ENCODE results near the gene UBL5. TPM values are rescaled to one million over a fixed set of nuclear protein-coding genes. Genes with fewer than 3 reads are reported as not detected.
A peak's percentile ranks its signal among the peaks of the same experiment; 100 is the strongest.

The UBL5 gene
- total RNA-seq, 2 donors from 2014 or later = 316 to 384 TPM

- Histone ChIP-seq H3K9me3 (no peaks in the 10 kb centered on the region), H3K9ac (ENCODE audit: low read depth in 2 of 2, low read length in 2 of 2) (no peak overlapping the region), H3K27ac (no peak overlapping the region), H3K4me1 (no peaks in the 10 kb centered on the region), H3K4me3 (no peak overlapping the region), H3K36me3 (peaks cover 5% of the 10 kb centered on the region), H3K27me3 (no peaks in the 10 kb centered on the region)
- intact Hi-C loops (cut with DNase I) = no loop called here
- TF ChIP-seq, protein P1, sequence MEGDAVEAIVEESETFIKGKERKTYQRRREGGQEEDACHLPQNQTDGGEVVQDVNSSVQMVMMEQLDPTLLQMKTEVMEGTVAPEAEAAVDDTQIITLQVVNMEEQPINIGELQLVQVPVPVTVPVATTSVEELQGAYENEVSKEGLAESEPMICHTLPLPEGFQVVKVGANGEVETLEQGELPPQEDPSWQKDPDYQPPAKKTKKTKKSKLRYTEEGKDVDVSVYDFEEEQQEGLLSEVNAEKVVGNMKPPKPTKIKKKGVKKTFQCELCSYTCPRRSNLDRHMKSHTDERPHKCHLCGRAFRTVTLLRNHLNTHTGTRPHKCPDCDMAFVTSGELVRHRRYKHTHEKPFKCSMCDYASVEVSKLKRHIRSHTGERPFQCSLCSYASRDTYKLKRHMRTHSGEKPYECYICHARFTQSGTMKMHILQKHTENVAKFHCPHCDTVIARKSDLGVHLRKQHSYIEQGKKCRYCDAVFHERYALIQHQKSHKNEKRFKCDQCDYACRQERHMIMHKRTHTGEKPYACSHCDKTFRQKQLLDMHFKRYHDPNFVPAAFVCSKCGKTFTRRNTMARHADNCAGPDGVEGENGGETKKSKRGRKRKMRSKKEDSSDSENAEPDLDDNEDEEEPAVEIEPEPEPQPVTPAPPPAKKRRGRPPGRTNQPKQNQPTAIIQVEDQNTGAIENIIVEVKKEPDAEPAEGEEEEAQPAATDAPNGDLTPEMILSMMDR (IDR thresholded peaks at IDR 0.05) = no peak
- DNase-seq = peak; percentile 35
Observed at GRCh38 chr19:9847087-9847671, 19.5 kb downstream of the UBL5 start.

- no peak for DNase-seq
- Histone ChIP-seq H3K27ac (no peak overlapping the region), H3K4me3 (no peak overlapping the region), H3K36me3 (peaks cover 5% of the 10 kb centered on the region), H3K9me3 (no peaks in the 10 kb centered on the region), H3K27me3 (no peaks in the 10 kb centered on the region), H3K4me1 (no peaks in the 10 kb centered on the region), H3K9ac (ENCODE audit: low read depth in 2 of 2, low read length in 2 of 2) (no peak overlapping the region)
- TF ChIP-seq, protein P1 (IDR thresholded peaks at IDR 0.05) = peak; percentile 24
- intact Hi-C loops (cut with DNase I) = loop anchor here (2.0 kb wide), 1 partner anchor 67 kb away; no protein-coding TSS in a partner anchor
Observed at GRCh38 chr19:9848060-9848459, 20.3 kb downstream of the UBL5 start.

DNA sequence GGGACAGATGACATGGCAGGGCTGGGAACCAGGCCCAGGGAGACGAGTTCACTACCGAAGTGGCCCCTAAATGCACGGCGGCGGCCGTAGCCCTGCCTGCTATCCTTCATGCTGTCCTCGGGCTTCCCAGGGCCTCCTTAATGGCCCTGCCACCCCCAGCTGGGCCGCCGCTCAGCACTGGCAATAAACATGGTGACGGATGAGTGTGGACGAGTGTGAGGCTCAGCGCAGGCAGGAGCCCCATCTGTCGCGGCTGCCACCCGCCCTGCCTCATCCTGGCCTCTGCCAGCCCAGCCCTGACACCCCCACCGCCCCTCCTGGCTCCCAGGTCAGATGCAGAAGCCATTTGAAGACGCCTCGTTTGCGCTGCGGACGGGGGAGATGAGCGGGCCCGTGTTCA is 21.0 kb downstream of the UBL5 start:
- intact Hi-C loops (cut with DNase I) = loop anchor here (2.0 kb wide), 1 partner anchor 66 kb away; no protein-coding TSS in a partner anchor
- Histone ChIP-seq H3K27ac (no peak overlapping the region), H3K4me3 (no peak overlapping the region), H3K27me3 (no peaks in the 10 kb centered on the region), H3K9ac (ENCODE audit: low read depth in 2 of 2, low read length in 2 of 2) (no peak overlapping the region), H3K9me3 (no peaks in the 10 kb centered on the region), H3K4me1 (no peaks in the 10 kb centered on the region), H3K36me3 (peaks cover 5% of the 10 kb centered on the region)
- TF ChIP-seq, protein P1 (IDR thresholded peaks at IDR 0.05) = no peak
- no peak for DNase-seq

- Histone ChIP-seq H3K9ac (ENCODE audit: low read depth in 2 of 2, low read length in 2 of 2) (no peak overlapping the region), H3K36me3 (no peaks in the 10 kb centered on the region), H3K27ac (no peak overlapping the region), H3K27me3 (no peaks in the 10 kb centered on the region), H3K4me1 (no peaks in the 10 kb centered on the region), H3K9me3 (no peaks in the 10 kb centered on the region), H3K4me3 (no peak overlapping the region)
- intact Hi-C loops (cut with DNase I) = loop anchor here (2.0 kb wide), 1 partner anchor 65 kb away; no protein-coding TSS in a partner anchor
- TF ChIP-seq, protein P1 (IDR thresholded peaks at IDR 0.05) = no peak
- no peak for DNase-seq
Observed at GRCh38 chr19:9849791-9850190, 22.1 kb downstream of the UBL5 start.

- no peaks in the 10 kb centered on the region for H3K27me3 ChIP-seq
- no peak for DNase-seq
- H3K4me1 ChIP-seq = no peaks in the 10 kb centered on the region
- H3K36me3 ChIP-seq = no peaks in the 10 kb centered on the region
- no peak overlapping the region for H3K9ac ChIP-seq (ENCODE audit: low read depth in 2 of 2, low read length in 2 of 2)
- H3K4me3 ChIP-seq = no peak overlapping the region
- H3K27ac ChIP-seq = no peak overlapping the region
- TF ChIP-seq, protein P1 (IDR thresholded peaks at IDR 0.05) = no peak
- intact Hi-C loops (cut with DNase I) = no loop called here
- no peaks in the 10 kb centered on the region for H3K9me3 ChIP-seq
Observed at GRCh38 chr19:9850235-9850959, 22.7 kb downstream of the UBL5 start.

All from colonic mucosa (tissue), 4 donors.